Measurements from ENCODE around the gene PTPRM.

Gene PTPRM

GRCh38 chr18:8175501-8176061 is 608.5 kb downstream of the PTPRM start:
- DNase-seq (ENCODE audit: low read depth), result no peak

- no peak for DNase-seq (ENCODE audit: low read depth)
Observed at GRCh38 chr18:8176109-8176508, 609.0 kb downstream of the PTPRM start.

- DNase-seq (ENCODE audit: low read depth), result no peak
Observed at GRCh38 chr18:8176554-8176953, 609.4 kb downstream of the PTPRM start.

GRCh38 chr18:8177330-8178016 is 610.4 kb downstream of the PTPRM start:
- no peak for DNase-seq (ENCODE audit: low read depth)

GRCh38 chr18:8186413-8186812 is 619.3 kb downstream of the PTPRM start:
- DNase-seq (ENCODE audit: low read depth), result no peak

- DNase-seq (ENCODE audit: low read depth), result no peak
Observed at GRCh38 chr18:8188184-8188583, 621.1 kb downstream of the PTPRM start.

- no peak for DNase-seq (ENCODE audit: low read depth)
Observed at GRCh38 chr18:8190980-8191379, 623.9 kb downstream of the PTPRM start.

GRCh38 chr18:8194431-8194830 is 627.3 kb downstream of the PTPRM start:
- no peak for DNase-seq (ENCODE audit: low read depth)

- no peak for DNase-seq (ENCODE audit: low read depth)
Observed at GRCh38 chr18:8196238-8196637, 629.1 kb downstream of the PTPRM start.

- no peak for DNase-seq (ENCODE audit: low read depth)
Observed at GRCh38 chr18:8197499-8197898, 630.4 kb downstream of the PTPRM start.

GRCh38 chr18:8207996-8208395 is 640.9 kb downstream of the PTPRM start:
- DNase-seq (ENCODE audit: low read depth), result no peak

- DNase-seq (ENCODE audit: low read depth), result no peak
Observed at GRCh38 chr18:8208716-8209115, 641.6 kb downstream of the PTPRM start.

GRCh38 chr18:8212896-8213780 is 646.0 kb downstream of the PTPRM start:
- DNase-seq (ENCODE audit: low read depth), result peak; percentile 89

GRCh38 chr18:8215741-8216140 is 648.6 kb downstream of the PTPRM start:
- no peak for DNase-seq (ENCODE audit: low read depth)

- no peak for DNase-seq (ENCODE audit: low read depth)
Observed at GRCh38 chr18:8217051-8217564, 650.0 kb downstream of the PTPRM start.

- DNase-seq (ENCODE audit: low read depth), result no peak
Observed at GRCh38 chr18:8218197-8218596, 651.1 kb downstream of the PTPRM start.

GRCh38 chr18:8221452-8221851 is 654.3 kb downstream of the PTPRM start:
- no peak for DNase-seq (ENCODE audit: low read depth)

GRCh38 chr18:8224576-8224975 is 657.5 kb downstream of the PTPRM start:
- DNase-seq (ENCODE audit: low read depth), result no peak

GRCh38 chr18:8229040-8229439 is 661.9 kb downstream of the PTPRM start:
- DNase-seq (ENCODE audit: low read depth), result no peak

- no peak for DNase-seq (ENCODE audit: low read depth)
Observed at GRCh38 chr18:8229787-8230186, 662.7 kb downstream of the PTPRM start.

- DNase-seq (ENCODE audit: low read depth), result no peak
Observed at GRCh38 chr18:8231316-8231715, 664.2 kb downstream of the PTPRM start.

GRCh38 chr18:8232791-8233190 is 665.7 kb downstream of the PTPRM start:
- DNase-seq (ENCODE audit: low read depth), result no peak

- DNase-seq (ENCODE audit: low read depth), result no peak
Observed at GRCh38 chr18:8235894-8236293, 668.8 kb downstream of the PTPRM start.
